Measurements from ENCODE around the gene CHST8. TPM values are rescaled to one million over a fixed set of nuclear protein-coding genes. Genes with fewer than 3 reads are reported as not detected.

Gene CHST8
- total RNA-seq, 1 donor from 2014 or later: 0.35 TPM

GRCh38 chr19:33641261-33641660 is 19.5 kb downstream of the CHST8 start:
- DNase-seq (ENCODE audit: extremely low spot score, unreplicated experiment): no peak
- Mint-ChIP-seq H3K4me3 (ENCODE audit: unreplicated experiment) (no peak overlapping the region), H3K4me1 (ENCODE audit: unreplicated experiment) (no peaks in the 10 kb centered on the region), H3K36me3 (ENCODE audit: unreplicated experiment) (no peaks in the 10 kb centered on the region), H3K9me3 (ENCODE audit: unreplicated experiment) (no peaks in the 10 kb centered on the region), H3K27ac (ENCODE audit: unreplicated experiment) (no peak overlapping the region), H3K27me3 (ENCODE audit: unreplicated experiment) (no peaks in the 10 kb centered on the region)
- TF ChIP-seq CTCF (IDR thresholded peaks at IDR 0.05): no peak

GRCh38 chr19:33641956-33642498 is 20.3 kb downstream of the CHST8 start:
- no peak for TF ChIP-seq CTCF (IDR thresholded peaks at IDR 0.05)
- Mint-ChIP-seq H3K4me1 (ENCODE audit: unreplicated experiment) (no peaks in the 10 kb centered on the region), H3K4me3 (ENCODE audit: unreplicated experiment) (no peak overlapping the region), H3K27ac (ENCODE audit: unreplicated experiment) (no peak overlapping the region), H3K9me3 (ENCODE audit: unreplicated experiment) (no peaks in the 10 kb centered on the region), H3K36me3 (ENCODE audit: unreplicated experiment) (no peaks in the 10 kb centered on the region), H3K27me3 (ENCODE audit: unreplicated experiment) (no peaks in the 10 kb centered on the region)
- no peak for DNase-seq (ENCODE audit: extremely low spot score, unreplicated experiment)

GRCh38 chr19:33644284-33644836 is 22.6 kb downstream of the CHST8 start:
- no peaks in the 10 kb centered on the region for H3K27me3 Mint-ChIP-seq (ENCODE audit: unreplicated experiment)
- no peak overlapping the region for H3K27ac Mint-ChIP-seq (ENCODE audit: unreplicated experiment)
- no peaks in the 10 kb centered on the region for H3K9me3 Mint-ChIP-seq (ENCODE audit: unreplicated experiment)
- DNase-seq (ENCODE audit: extremely low spot score, unreplicated experiment): no peak
- H3K36me3 Mint-ChIP-seq (ENCODE audit: unreplicated experiment): no peaks in the 10 kb centered on the region
- TF ChIP-seq CTCF (IDR thresholded peaks at IDR 0.05): no peak
- H3K4me1 Mint-ChIP-seq (ENCODE audit: unreplicated experiment): no peaks in the 10 kb centered on the region
- H3K4me3 Mint-ChIP-seq (ENCODE audit: unreplicated experiment): no peak overlapping the region

GRCh38 chr19:33646306-33646705 is 24.6 kb downstream of the CHST8 start:
- Mint-ChIP-seq H3K4me1 (ENCODE audit: unreplicated experiment) (no peaks in the 10 kb centered on the region), H3K27me3 (ENCODE audit: unreplicated experiment) (no peaks in the 10 kb centered on the region), H3K4me3 (ENCODE audit: unreplicated experiment) (no peak overlapping the region), H3K36me3 (ENCODE audit: unreplicated experiment) (no peaks in the 10 kb centered on the region), H3K9me3 (ENCODE audit: unreplicated experiment) (no peaks in the 10 kb centered on the region), H3K27ac (ENCODE audit: unreplicated experiment) (no peak overlapping the region)
- no peak for DNase-seq (ENCODE audit: extremely low spot score, unreplicated experiment)
- TF ChIP-seq CTCF (IDR thresholded peaks at IDR 0.05): no peak

GRCh38 chr19:33647146-33647545 is 25.4 kb downstream of the CHST8 start:
- Mint-ChIP-seq H3K36me3 (ENCODE audit: unreplicated experiment) (no peaks in the 10 kb centered on the region), H3K4me1 (ENCODE audit: unreplicated experiment) (no peaks in the 10 kb centered on the region), H3K9me3 (ENCODE audit: unreplicated experiment) (no peaks in the 10 kb centered on the region), H3K27me3 (ENCODE audit: unreplicated experiment) (no peaks in the 10 kb centered on the region), H3K4me3 (ENCODE audit: unreplicated experiment) (no peak overlapping the region), H3K27ac (ENCODE audit: unreplicated experiment) (no peak overlapping the region)
- no peak for TF ChIP-seq CTCF (IDR thresholded peaks at IDR 0.05)
- DNase-seq (ENCODE audit: extremely low spot score, unreplicated experiment): no peak
